ENCODE measurements around the gene SSUH2. TPM values are rescaled to one million over a fixed set of nuclear protein-coding genes. Genes with fewer than 3 reads are reported as not detected.

SSUH2 gene
- total and polyA plus RNA-seq, 4 donors: 0.07 to 3.4 (median 0.34) TPM

GRCh38 chr3:8645712-8646111 lies 1.1 kb upstream of the SSUH2 start:
- no peaks in the 10 kb centered on the region for H3K27me3 ChIP-seq (ENCODE audit: control insufficient read depth in 3 of 3, insufficient read depth in 3 of 3, low read length in 2 of 3)
- TF ChIP-seq CTCF (IDR thresholded peaks at IDR 0.05; ENCODE audit: control extremely low read depth, extremely low read depth): no peak
- H3K4me3 ChIP-seq: no peak overlapping the region
- H3K36me3 ChIP-seq (ENCODE audit: control insufficient read depth in 4 of 4, insufficient read depth in 4 of 4, low read length in 4 of 4): no peaks in the 10 kb centered on the region
- no peak overlapping the region for H3K27ac ChIP-seq (ENCODE audit: low read depth in 1 of 2, low read length in 1 of 2)
- H3K9ac ChIP-seq (ENCODE audit: insufficient read depth in 1 of 2, low read length in 2 of 2): no peak overlapping the region
- H3K9me3 ChIP-seq (ENCODE audit: control insufficient read depth in 4 of 4, insufficient read depth in 3 of 4, low read length in 3 of 4): no peaks in the 10 kb centered on the region
- no peak for ATAC-seq (ENCODE audit: insufficient read depth, low FRiP score)
- 78 to 85% methylated on average over 6 of the region's 6 CpGs for WGBS, 2 donors
- no peak for DNase-seq
- peaks cover 0 to 3% (median 0%) of the 10 kb centered on the region in 5 donors for H3K4me1 ChIP-seq (ENCODE audit: control insufficient read depth in 5 of 5, insufficient read depth in 5 of 5, low read length in 5 of 5)

GRCh38 chr3:8643693-8644365 lies 769 bp downstream of the SSUH2 start:
- Histone ChIP-seq H3K9ac (ENCODE audit: insufficient read depth in 1 of 2, low read length in 2 of 2) (no peak overlapping the region), H3K4me1 (ENCODE audit: control insufficient read depth in 5 of 5, insufficient read depth in 5 of 5, low read length in 5 of 5) (peaks cover 0 to 3% (median 0%) of the 10 kb centered on the region in 5 donors), H3K9me3 (ENCODE audit: control insufficient read depth in 4 of 4, insufficient read depth in 3 of 4, low read length in 3 of 4) (peaks cover 0 to 2% (median 0%) of the 10 kb centered on the region in 4 donors), H3K4me3 (no peak overlapping the region), H3K36me3 (ENCODE audit: control insufficient read depth in 4 of 4, insufficient read depth in 4 of 4, low read length in 4 of 4) (no peaks in the 10 kb centered on the region), H3K27me3 (ENCODE audit: control insufficient read depth in 3 of 3, insufficient read depth in 3 of 3, low read length in 2 of 3) (no peaks in the 10 kb centered on the region), H3K27ac (ENCODE audit: low read depth in 1 of 2, low read length in 1 of 2) (no peak overlapping the region)
- TF ChIP-seq CTCF (IDR thresholded peaks at IDR 0.05; ENCODE audit: control extremely low read depth, extremely low read depth): no peak
- WGBS, 2 donors: 29 to 55% methylated on average over 10 of the region's 10 CpGs
- DNase-seq (no peak), ATAC-seq (ENCODE audit: insufficient read depth, low FRiP score) (no peak)

GRCh38 chr3:8642001-8642400 lies 2.6 kb downstream of the SSUH2 start:
- no peak overlapping the region for H3K27ac ChIP-seq (ENCODE audit: low read depth in 1 of 2, low read length in 1 of 2)
- no peak for ATAC-seq (ENCODE audit: insufficient read depth, low FRiP score)

More at GRCh38 chr3:8642001-8642400, 2.6 kb downstream of the SSUH2 start:
- WGBS, 2 donors: 91 to 92% methylated on average over 2 of the region's 2 CpGs
- no peak for TF ChIP-seq CTCF (IDR thresholded peaks at IDR 0.05; ENCODE audit: control extremely low read depth, extremely low read depth)
- Histone ChIP-seq H3K4me3 (no peak overlapping the region), H3K4me1 (ENCODE audit: control insufficient read depth in 5 of 5, insufficient read depth in 5 of 5, low read length in 5 of 5) (peaks cover 0 to 3% (median 0%) of the 10 kb centered on the region in 5 donors), H3K36me3 (ENCODE audit: control insufficient read depth in 4 of 4, insufficient read depth in 4 of 4, low read length in 4 of 4) (no peaks in the 10 kb centered on the region), H3K27me3 (ENCODE audit: control insufficient read depth in 3 of 3, insufficient read depth in 3 of 3, low read length in 2 of 3) (no peaks in the 10 kb centered on the region), H3K9me3 (ENCODE audit: control insufficient read depth in 4 of 4, insufficient read depth in 3 of 4, low read length in 3 of 4) (peaks cover 0 to 2% (median 0%) of the 10 kb centered on the region in 4 donors), H3K9ac (ENCODE audit: insufficient read depth in 1 of 2, low read length in 2 of 2) (no peak overlapping the region)
- DNase-seq: no peak

Data from lung (tissue), 12 donors.